ENCODE data around the gene RAPGEF4.

RAPGEF4 gene

DNA sequence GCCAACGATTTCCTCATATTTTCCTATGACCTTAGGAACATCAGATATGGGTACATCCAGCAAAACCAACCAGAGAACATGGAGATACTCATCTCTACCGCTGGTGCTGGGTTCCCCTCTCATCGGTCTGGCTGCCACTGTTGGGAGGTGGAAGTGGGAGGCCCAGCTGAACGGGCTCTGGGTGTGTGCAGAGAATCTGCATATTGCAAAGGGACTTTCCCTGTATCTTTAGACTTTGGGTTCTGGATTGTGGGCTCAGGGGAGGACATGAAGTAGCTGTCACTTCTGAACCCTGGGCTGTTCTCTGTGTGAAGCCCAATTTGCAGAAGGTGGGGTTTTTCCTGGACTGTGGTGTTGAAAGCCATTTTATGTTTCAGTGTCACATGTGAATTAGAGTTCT lies 30.0 kb downstream of the RAPGEF4 start:
- no peak overlapping the region for H3K9ac ChIP-seq (ENCODE audit: low read depth, low read length, poor library complexity, severe bottlenecking)
- no peaks in the 10 kb centered on the region for H3F3A ChIP-seq (ENCODE audit: low read depth)
- H3K79me2 ChIP-seq (ENCODE audit: insufficient read depth, low read length): no peaks in the 10 kb centered on the region
- no peaks in the 10 kb centered on the region for H3K36me3 ChIP-seq (ENCODE audit: insufficient read depth, low read length)
- no peaks in the 10 kb centered on the region for H3K27me3 ChIP-seq (ENCODE audit: insufficient read depth, low read length, poor library complexity, severe bottlenecking)
- peaks cover 3% of the 10 kb centered on the region; the same call in 1 of the 2 replicates for H3K9me3 ChIP-seq (ENCODE audit: insufficient read depth, low read depth, low read length)
- no peak for TF ChIP-seq EZH2phosphoT487 (IDR thresholded peaks at IDR 0.05; ENCODE audit: borderline replicate concordance)
- H4K20me1 ChIP-seq (ENCODE audit: insufficient read depth, low read length, poor library complexity, severe bottlenecking): no peaks in the 10 kb centered on the region
- no peaks in the 10 kb centered on the region for H3K9me2 ChIP-seq (replicated peaks; ENCODE audit: low read depth, low read length)
- H3K4me1 ChIP-seq (ENCODE audit: insufficient read depth, low read length, poor library complexity, severe bottlenecking): no peaks in the 10 kb centered on the region
- no peak overlapping the region for H3K4me2 ChIP-seq (ENCODE audit: low read depth, low read length, poor library complexity, severe bottlenecking)
- H2AFZ ChIP-seq (ENCODE audit: low read length): no peak overlapping the region
- no peak overlapping the region for H3K4me3 ChIP-seq (ENCODE audit: low read length, poor library complexity, severe bottlenecking)

DNA sequence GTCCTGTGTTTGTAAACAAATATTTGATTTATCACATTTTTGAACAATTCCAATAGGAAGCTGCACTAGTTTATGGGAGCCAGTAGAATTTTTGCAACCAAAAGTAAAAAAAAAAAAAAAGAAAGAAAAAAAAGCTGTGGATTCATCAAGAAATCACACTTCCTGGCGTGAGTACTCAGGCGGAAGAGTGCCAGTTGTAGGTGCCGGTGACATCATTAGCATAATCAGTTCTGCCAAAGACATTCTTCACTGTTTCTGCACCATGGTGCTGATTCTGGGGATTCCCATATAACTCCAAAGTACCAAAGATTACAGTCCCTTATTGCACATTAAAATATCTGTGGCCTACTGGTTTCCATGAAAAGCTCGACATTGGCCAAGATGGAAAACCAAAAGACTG lies 32.8 kb downstream of the RAPGEF4 start:
- Histone ChIP-seq H3F3A (ENCODE audit: low read depth) (no peaks in the 10 kb centered on the region), H3K4me2 (ENCODE audit: low read depth, low read length, poor library complexity, severe bottlenecking) (no peak overlapping the region), H3K4me3 (ENCODE audit: low read length, poor library complexity, severe bottlenecking) (no peak overlapping the region), H3K9ac (ENCODE audit: low read depth, low read length, poor library complexity, severe bottlenecking) (no peak overlapping the region), H3K36me3 (ENCODE audit: insufficient read depth, low read length) (no peaks in the 10 kb centered on the region), H4K20me1 (ENCODE audit: insufficient read depth, low read length, poor library complexity, severe bottlenecking) (no peaks in the 10 kb centered on the region), H3K27me3 (ENCODE audit: insufficient read depth, low read length, poor library complexity, severe bottlenecking) (no peaks in the 10 kb centered on the region), H3K9me3 (ENCODE audit: insufficient read depth, low read depth, low read length) (no peaks in the 10 kb centered on the region), H3K79me2 (ENCODE audit: insufficient read depth, low read length) (no peaks in the 10 kb centered on the region), H3K4me1 (ENCODE audit: insufficient read depth, low read length, poor library complexity, severe bottlenecking) (no peaks in the 10 kb centered on the region), H2AFZ (ENCODE audit: low read length) (no peak overlapping the region), H3K9me2 (replicated peaks; ENCODE audit: low read depth, low read length) (no peaks in the 10 kb centered on the region)
- TF ChIP-seq, protein P1, sequence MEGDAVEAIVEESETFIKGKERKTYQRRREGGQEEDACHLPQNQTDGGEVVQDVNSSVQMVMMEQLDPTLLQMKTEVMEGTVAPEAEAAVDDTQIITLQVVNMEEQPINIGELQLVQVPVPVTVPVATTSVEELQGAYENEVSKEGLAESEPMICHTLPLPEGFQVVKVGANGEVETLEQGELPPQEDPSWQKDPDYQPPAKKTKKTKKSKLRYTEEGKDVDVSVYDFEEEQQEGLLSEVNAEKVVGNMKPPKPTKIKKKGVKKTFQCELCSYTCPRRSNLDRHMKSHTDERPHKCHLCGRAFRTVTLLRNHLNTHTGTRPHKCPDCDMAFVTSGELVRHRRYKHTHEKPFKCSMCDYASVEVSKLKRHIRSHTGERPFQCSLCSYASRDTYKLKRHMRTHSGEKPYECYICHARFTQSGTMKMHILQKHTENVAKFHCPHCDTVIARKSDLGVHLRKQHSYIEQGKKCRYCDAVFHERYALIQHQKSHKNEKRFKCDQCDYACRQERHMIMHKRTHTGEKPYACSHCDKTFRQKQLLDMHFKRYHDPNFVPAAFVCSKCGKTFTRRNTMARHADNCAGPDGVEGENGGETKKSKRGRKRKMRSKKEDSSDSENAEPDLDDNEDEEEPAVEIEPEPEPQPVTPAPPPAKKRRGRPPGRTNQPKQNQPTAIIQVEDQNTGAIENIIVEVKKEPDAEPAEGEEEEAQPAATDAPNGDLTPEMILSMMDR (conservative IDR thresholded peaks at IDR 0.05; ENCODE audit: low read length): no peak
- TF ChIP-seq EZH2phosphoT487 (IDR thresholded peaks at IDR 0.05; ENCODE audit: borderline replicate concordance): no peak

DNA sequence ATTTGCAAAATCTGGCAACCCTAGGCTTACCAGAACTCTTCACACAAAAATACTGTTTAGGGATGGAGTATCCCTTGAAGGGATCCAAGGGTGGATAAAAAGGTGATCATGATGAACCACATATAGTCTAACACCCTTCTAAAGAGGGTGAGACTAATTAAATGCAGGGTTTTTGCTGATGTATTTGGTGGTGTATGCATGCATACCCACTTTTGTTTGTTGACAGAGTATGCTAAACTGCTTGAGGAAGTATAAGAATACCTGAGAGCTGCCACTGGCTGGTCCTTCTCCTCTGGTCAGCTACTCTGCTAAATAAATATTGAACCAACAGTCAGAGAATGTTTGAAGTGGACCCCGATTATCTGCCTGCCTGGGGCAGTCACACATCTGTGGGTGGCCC lies 34.2 kb downstream of the RAPGEF4 start:
- Histone ChIP-seq H3K9me2 (replicated peaks; ENCODE audit: low read depth, low read length) (no peaks in the 10 kb centered on the region), H2AFZ (ENCODE audit: low read length) (no peak overlapping the region), H3K36me3 (ENCODE audit: insufficient read depth, low read length) (no peaks in the 10 kb centered on the region), H3K4me3 (ENCODE audit: low read length, poor library complexity, severe bottlenecking) (no peak overlapping the region), H3K4me2 (ENCODE audit: low read depth, low read length, poor library complexity, severe bottlenecking) (no peak overlapping the region), H4K20me1 (ENCODE audit: insufficient read depth, low read length, poor library complexity, severe bottlenecking) (no peaks in the 10 kb centered on the region), H3K9me3 (ENCODE audit: insufficient read depth, low read depth, low read length) (no peaks in the 10 kb centered on the region), H3F3A (ENCODE audit: low read depth) (no peaks in the 10 kb centered on the region), H3K4me1 (ENCODE audit: insufficient read depth, low read length, poor library complexity, severe bottlenecking) (no peaks in the 10 kb centered on the region), H3K27me3 (ENCODE audit: insufficient read depth, low read length, poor library complexity, severe bottlenecking) (no peaks in the 10 kb centered on the region), H3K79me2 (ENCODE audit: insufficient read depth, low read length) (no peaks in the 10 kb centered on the region), H3K9ac (ENCODE audit: low read depth, low read length, poor library complexity, severe bottlenecking) (no peak overlapping the region)
- TF ChIP-seq EZH2phosphoT487 (IDR thresholded peaks at IDR 0.05; ENCODE audit: borderline replicate concordance): no peak
- TF ChIP-seq, protein P1 (conservative IDR thresholded peaks at IDR 0.05; ENCODE audit: low read length): no peak

DNA sequence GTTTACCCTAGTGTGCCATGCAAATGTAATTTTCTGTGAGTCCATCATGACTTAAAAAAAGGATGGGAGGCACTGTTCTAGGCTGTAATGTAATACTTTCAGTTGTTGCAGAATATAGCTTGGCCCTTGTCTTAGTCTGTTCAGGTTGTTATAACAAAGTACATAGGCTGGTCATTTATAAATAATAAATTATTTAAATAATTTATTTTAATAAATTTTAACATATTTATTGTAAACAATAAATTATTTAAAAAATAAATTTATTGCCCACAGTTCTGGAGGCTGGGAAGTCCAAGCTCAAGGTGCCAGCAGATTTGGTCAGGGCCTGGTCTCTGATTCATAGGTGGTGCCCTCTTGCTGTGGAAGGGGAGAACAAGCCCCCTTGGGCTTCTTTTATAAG lies 35.2 kb downstream of the RAPGEF4 start:
- H3K9me3 ChIP-seq (ENCODE audit: insufficient read depth, low read depth, low read length): no peaks in the 10 kb centered on the region
- TF ChIP-seq, protein P1 (conservative IDR thresholded peaks at IDR 0.05; ENCODE audit: low read length): peak; percentile 18; the same call in 1 of the 2 replicates
- no peak for TF ChIP-seq EZH2phosphoT487 (IDR thresholded peaks at IDR 0.05; ENCODE audit: borderline replicate concordance)
- H3K79me2 ChIP-seq (ENCODE audit: insufficient read depth, low read length): no peaks in the 10 kb centered on the region
- no peak overlapping the region for H3K4me3 ChIP-seq (ENCODE audit: low read length, poor library complexity, severe bottlenecking)
- no peaks in the 10 kb centered on the region for H3K27me3 ChIP-seq (ENCODE audit: insufficient read depth, low read length, poor library complexity, severe bottlenecking)
- H3K4me1 ChIP-seq (ENCODE audit: insufficient read depth, low read length, poor library complexity, severe bottlenecking): no peaks in the 10 kb centered on the region
- H3K4me2 ChIP-seq (ENCODE audit: low read depth, low read length, poor library complexity, severe bottlenecking): no peak overlapping the region
- no peak overlapping the region for H2AFZ ChIP-seq (ENCODE audit: low read length)
- H4K20me1 ChIP-seq (ENCODE audit: insufficient read depth, low read length, poor library complexity, severe bottlenecking): no peaks in the 10 kb centered on the region
- no peak overlapping the region for H3K9ac ChIP-seq (ENCODE audit: low read depth, low read length, poor library complexity, severe bottlenecking)
- no peaks in the 10 kb centered on the region for H3F3A ChIP-seq (ENCODE audit: low read depth)
- H3K36me3 ChIP-seq (ENCODE audit: insufficient read depth, low read length): no peaks in the 10 kb centered on the region
- no peaks in the 10 kb centered on the region for H3K9me2 ChIP-seq (replicated peaks; ENCODE audit: low read depth, low read length)
